ENCODE measurements around the gene MYO3B. TPM values are rescaled to one million over a fixed set of nuclear protein-coding genes. Genes with fewer than 3 reads are reported as not detected.

MYO3B gene
- polyA plus RNA-seq, 1 of the 3 experiments (the other 2 are of a cell fraction), result not detected

- ChIA-PET CTCF (interaction anchor here (1.1 to 1.4 kb wide), 3 partner anchors 10 to 528 kb away, joined by 3 to 9 read pairs (median 4); no protein-coding TSS in a partner anchor), POLR2A (no interaction called here)
- Histone ChIP-seq H3K36me3 (replicated peaks in 1 of 2; ENCODE audit: control insufficient read depth in 1 of 2, insufficient read depth in 2 of 2, low read length in 1 of 2) (no peaks in the 10 kb centered on the region), H3K4me1 (ENCODE audit: control insufficient read depth in 1 of 2, insufficient read depth in 2 of 2, low read depth in 1 of 2, low read length in 1 of 2) (no peaks in the 10 kb centered on the region; a peak in 1 of 4 replicates), H3K4me3 (ENCODE audit: low read depth in 2 of 2, low read length in 1 of 2) (no peak overlapping the region), H3K27ac (ENCODE audit: low read depth in 2 of 2, low read length in 1 of 2) (no peak overlapping the region), H2AFZ (ENCODE audit: low read depth) (no peak overlapping the region), H3K4me2 (no peak overlapping the region), H3F3A (replicated peaks; ENCODE audit: insufficient read depth) (no peaks in the 10 kb centered on the region), H4K20me1 (ENCODE audit: insufficient read depth) (no peaks in the 10 kb centered on the region), H3K9me3 (no peaks in the 10 kb centered on the region), H3K27me3 (ENCODE audit: insufficient read depth) (no peaks in the 10 kb centered on the region), H3K9me2 (no peaks in the 10 kb centered on the region), H3K9ac (no peak overlapping the region), H3K79me2 (ENCODE audit: insufficient read depth) (no peaks in the 10 kb centered on the region)
- DNase-seq, result no peak
- 53% methylated on average over 3 of the region's 3 CpGs for WGBS (ENCODE audit: low lambda C conversion rate)
- TF ChIP-seq POLR2AphosphoS5 (IDR thresholded peaks at IDR 0.05; ENCODE audit: low read depth, low read length) (no peak), EP300 (IDR thresholded peaks at IDR 0.05; ENCODE audit: borderline replicate concordance in 1 of 2, low read depth in 1 of 2, low read length in 1 of 2) (no peak), MAX (IDR thresholded peaks at IDR 0.05; ENCODE audit: low read depth) (no peak), JUND (IDR thresholded peaks at IDR 0.05) (no peak), NRF1 (IDR thresholded peaks at IDR 0.05; ENCODE audit: low read depth, low read length) (no peak), USF2 (IDR thresholded peaks at IDR 0.05; ENCODE audit: borderline replicate concordance, low read depth, low read length) (no peak), ELF1 (IDR thresholded peaks at IDR 0.05) (no peak), MEF2A (IDR thresholded peaks at IDR 0.05; ENCODE audit: borderline replicate concordance, low read depth) (no peak), TEAD4 (IDR thresholded peaks at IDR 0.05; ENCODE audit: borderline replicate concordance, insufficient read depth) (no peak), CHD2 (IDR thresholded peaks at IDR 0.05; ENCODE audit: low read length, partially characterized antibody) (no peak), RCOR1 (IDR thresholded peaks at IDR 0.05; ENCODE audit: low read length) (no peak), RAD21 (IDR thresholded peaks at IDR 0.05; ENCODE audit: low read length) (no peak), ZBTB33 (IDR thresholded peaks at IDR 0.05; ENCODE audit: borderline replicate concordance, low read depth) (no peak), SMC3 (IDR thresholded peaks at IDR 0.05; ENCODE audit: low read depth, low read length) (no peak)
Measured at GRCh38 chr2:170344663-170345346, 166.9 kb downstream of the MYO3B start.

- Histone ChIP-seq H3F3A (replicated peaks; ENCODE audit: insufficient read depth) (no peaks in the 10 kb centered on the region), H3K9ac (no peak overlapping the region), H3K36me3 (replicated peaks in 1 of 2; ENCODE audit: control insufficient read depth in 1 of 2, insufficient read depth in 2 of 2, low read length in 1 of 2) (no peaks in the 10 kb centered on the region), H3K27ac (ENCODE audit: low read depth in 2 of 2, low read length in 1 of 2) (no peak overlapping the region), H3K9me2 (no peaks in the 10 kb centered on the region), H3K4me1 (ENCODE audit: control insufficient read depth in 1 of 2, insufficient read depth in 2 of 2, low read depth in 1 of 2, low read length in 1 of 2) (no peaks in the 10 kb centered on the region; a peak in 1 of 4 replicates), H3K4me2 (no peak overlapping the region), H4K20me1 (ENCODE audit: insufficient read depth) (no peaks in the 10 kb centered on the region), H3K79me2 (ENCODE audit: insufficient read depth) (no peaks in the 10 kb centered on the region), H2AFZ (ENCODE audit: low read depth) (no peak overlapping the region), H3K9me3 (no peaks in the 10 kb centered on the region), H3K27me3 (ENCODE audit: insufficient read depth) (no peaks in the 10 kb centered on the region), H3K4me3 (ENCODE audit: low read depth in 2 of 2, low read length in 1 of 2) (no peak overlapping the region)
- CTCF ChIA-PET, result interaction anchor here (1.1 kb wide), 1 partner anchor 527 kb away, joined by 3 read pairs; no protein-coding TSS in a partner anchor
- 39% methylated on average over 2 of the region's 2 CpGs for WGBS (ENCODE audit: low lambda C conversion rate)
- POLR2A ChIA-PET, result no interaction called here
- DNase-seq, result no peak
- no peak for TF ChIP-seq FOSL2 (IDR thresholded peaks at IDR 0.05; ENCODE audit: borderline replicate concordance, low read depth)
- TF ChIP-seq TAF1 (IDR thresholded peaks at IDR 0.05; ENCODE audit: borderline replicate concordance, low read depth, low read length), result no peak
- no peak for TF ChIP-seq IRF3 (IDR thresholded peaks at IDR 0.05; ENCODE audit: low read depth, low read length)
- TF ChIP-seq PBX3 (IDR thresholded peaks at IDR 0.05), result no peak
- no peak for TF ChIP-seq FOXM1 (IDR thresholded peaks at IDR 0.05; ENCODE audit: low read depth)
- no peak for TF ChIP-seq SMC3 (IDR thresholded peaks at IDR 0.05; ENCODE audit: low read depth, low read length)
- no peak for TF ChIP-seq ELF1 (IDR thresholded peaks at IDR 0.05)
- no peak for TF ChIP-seq ZBTB33 (IDR thresholded peaks at IDR 0.05; ENCODE audit: borderline replicate concordance, low read depth)
- TF ChIP-seq RFX5 (IDR thresholded peaks at IDR 0.05; ENCODE audit: low read length), result no peak
Measured at GRCh38 chr2:170345607-170346006, 167.7 kb downstream of the MYO3B start.

Data from SK-N-SH (cell line).